Measurements from ENCODE around the gene ARMC9. TPM values are rescaled to one million over a fixed set of nuclear protein-coding genes. Genes with fewer than 3 reads are reported as not detected.

ARMC9 gene
- total and polyA plus RNA-seq, 2 experiments from 2014 or later: 15.1 to 17.3 TPM

DNA sequence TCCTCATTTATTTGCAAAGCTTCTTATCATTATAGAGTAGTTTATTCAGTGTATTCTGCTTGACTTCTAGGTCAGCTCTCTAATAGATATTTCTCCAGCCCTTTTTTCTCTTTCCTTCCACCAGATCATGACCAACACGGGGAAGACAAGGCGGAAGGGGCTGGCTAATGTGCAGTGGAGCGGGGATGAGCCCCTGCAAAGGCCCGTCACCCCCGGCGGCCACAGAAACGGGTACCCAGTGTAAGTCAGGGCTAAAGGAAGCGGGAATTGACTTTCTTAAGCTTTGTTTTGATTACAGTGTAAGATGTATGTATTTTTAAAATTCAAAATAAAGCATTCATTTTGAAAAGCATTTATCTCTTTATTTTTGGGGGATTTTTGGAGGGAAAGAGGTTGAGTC lies 146.4 kb downstream of the ARMC9 start:
- Histone ChIP-seq H3K9me3 (ENCODE audit: low read depth) (no peaks in the 10 kb centered on the region), H3K4me1 (ENCODE audit: insufficient read depth) (no peaks in the 10 kb centered on the region), H3K79me2 (ENCODE audit: insufficient read depth) (no peaks in the 10 kb centered on the region), H3K4me2 (ENCODE audit: unreplicated experiment) (no peak overlapping the region), H3K9me2 (ENCODE audit: insufficient read depth) (no peaks in the 10 kb centered on the region), H3K4me3 (no peak overlapping the region), H4K20me1 (ENCODE audit: insufficient read depth) (no peaks in the 10 kb centered on the region), H2AFZ (no peak overlapping the region), H3K9ac (no peak overlapping the region), H3K27ac (no peak overlapping the region), H3K27me3 (replicated peaks; ENCODE audit: insufficient read depth) (no peaks in the 10 kb centered on the region), H3F3A (ENCODE audit: insufficient read depth) (no peaks in the 10 kb centered on the region), H3K36me3 (ENCODE audit: low read depth) (no peaks in the 10 kb centered on the region; the same call in 1 of the 2 replicates)
- in situ Hi-C loops (cut with MboI): no loop called here
- no peak for DNase-seq
- 89 to 95% methylated on average over 8 of the region's 8 CpGs for WGBS, 2 experiments (ENCODE audit: low coverage in 1 of 2, low lambda C conversion rate in 2 of 2, missing lambda C conversion rate in 2 of 2)
- TF ChIP-seq EZH2phosphoT487 (IDR thresholded peaks at IDR 0.05; ENCODE audit: insufficient read depth, low read depth) (no peak), EZH2 (IDR thresholded peaks at IDR 0.05; ENCODE audit: insufficient read depth, poor library complexity, severe bottlenecking) (no peak)

DNA sequence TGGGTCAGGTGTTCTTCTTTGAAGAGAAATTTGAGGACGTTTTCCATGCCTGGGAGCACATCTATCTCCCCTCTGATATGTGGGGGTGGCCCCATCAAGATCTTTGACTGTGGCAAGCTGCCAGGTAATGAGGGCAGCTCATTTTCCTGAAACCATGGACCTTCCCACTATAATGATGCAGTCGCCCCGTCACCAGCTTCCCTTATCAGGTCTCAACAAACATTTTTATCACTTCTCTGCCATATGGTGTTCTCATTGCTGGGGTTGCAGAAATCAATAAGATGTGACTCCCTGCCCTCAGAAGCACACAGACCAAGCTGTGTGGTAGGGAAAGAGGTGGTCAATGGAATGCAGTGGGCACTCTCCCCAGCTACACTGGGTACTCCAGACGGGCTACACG lies 148.7 kb downstream of the ARMC9 start:
- Histone ChIP-seq H3K36me3 (ENCODE audit: low read depth) (no peaks in the 10 kb centered on the region; the same call in 1 of the 2 replicates), H3K27ac (no peak overlapping the region), H3K4me1 (ENCODE audit: insufficient read depth) (no peaks in the 10 kb centered on the region), H3K27me3 (replicated peaks; ENCODE audit: insufficient read depth) (no peaks in the 10 kb centered on the region), H3K4me2 (ENCODE audit: unreplicated experiment) (no peak overlapping the region), H2AFZ (no peak overlapping the region), H3K9ac (no peak overlapping the region), H3K4me3 (no peak overlapping the region), H3K79me2 (ENCODE audit: insufficient read depth) (no peaks in the 10 kb centered on the region), H4K20me1 (ENCODE audit: insufficient read depth) (no peaks in the 10 kb centered on the region), H3F3A (ENCODE audit: insufficient read depth) (no peaks in the 10 kb centered on the region), H3K9me3 (ENCODE audit: low read depth) (no peaks in the 10 kb centered on the region), H3K9me2 (ENCODE audit: insufficient read depth) (no peaks in the 10 kb centered on the region)
- WGBS, 2 experiments (ENCODE audit: low coverage in 1 of 2, low lambda C conversion rate in 2 of 2, missing lambda C conversion rate in 2 of 2): 90 to 95% methylated on average over 5 of the region's 5 CpGs
- in situ Hi-C loops (cut with MboI): no loop called here
- no peak for DNase-seq
- TF ChIP-seq EZH2phosphoT487 (IDR thresholded peaks at IDR 0.05; ENCODE audit: insufficient read depth, low read depth): no peak

DNA sequence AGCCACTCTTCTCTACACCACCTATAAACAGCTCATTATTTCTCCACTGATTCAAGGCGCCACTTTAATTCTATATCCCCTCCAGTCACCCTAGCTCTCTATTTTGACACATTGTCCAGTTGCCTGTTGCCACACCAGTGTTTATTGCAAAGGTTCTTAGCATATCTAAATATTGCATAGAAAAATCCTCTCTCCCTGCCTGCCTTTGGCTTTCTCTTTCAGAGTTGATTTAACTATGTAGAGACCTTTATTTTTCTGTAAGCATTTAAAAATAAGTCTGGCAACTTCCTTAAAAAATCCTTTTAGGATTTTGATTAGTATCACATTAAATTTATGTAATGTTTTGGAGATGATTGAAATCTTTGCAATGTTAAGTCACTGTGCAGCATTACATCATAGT lies 149.2 kb downstream of the ARMC9 start:
- H2AFZ ChIP-seq: no peak overlapping the region
- H3K4me2 ChIP-seq (ENCODE audit: unreplicated experiment): no peak overlapping the region
- no peak for DNase-seq
- no peaks in the 10 kb centered on the region for H3K4me1 ChIP-seq (ENCODE audit: insufficient read depth)
- no peaks in the 10 kb centered on the region for H4K20me1 ChIP-seq (ENCODE audit: insufficient read depth)
- H3K79me2 ChIP-seq (ENCODE audit: insufficient read depth): no peaks in the 10 kb centered on the region
- no peaks in the 10 kb centered on the region for H3K9me3 ChIP-seq (ENCODE audit: low read depth)
- H3K9me2 ChIP-seq (ENCODE audit: insufficient read depth): no peaks in the 10 kb centered on the region
- 100% methylated on average over 1 of the region's 1 CpG for WGBS, 2 experiments (ENCODE audit: low coverage in 1 of 2, low lambda C conversion rate in 2 of 2, missing lambda C conversion rate in 2 of 2)
- no peak overlapping the region for H3K27ac ChIP-seq
- TF ChIP-seq EZH2 (IDR thresholded peaks at IDR 0.05; ENCODE audit: insufficient read depth, poor library complexity, severe bottlenecking): no peak
- no peak for TF ChIP-seq EZH2phosphoT487 (IDR thresholded peaks at IDR 0.05; ENCODE audit: insufficient read depth, low read depth)
- H3K27me3 ChIP-seq (replicated peaks; ENCODE audit: insufficient read depth): no peaks in the 10 kb centered on the region
- H3F3A ChIP-seq (ENCODE audit: insufficient read depth): no peaks in the 10 kb centered on the region
- no peak overlapping the region for H3K4me3 ChIP-seq
- H3K9ac ChIP-seq: no peak overlapping the region
- in situ Hi-C loops (cut with MboI): no loop called here
- no peaks in the 10 kb centered on the region; the same call in 1 of the 2 replicates for H3K36me3 ChIP-seq (ENCODE audit: low read depth)

DNA sequence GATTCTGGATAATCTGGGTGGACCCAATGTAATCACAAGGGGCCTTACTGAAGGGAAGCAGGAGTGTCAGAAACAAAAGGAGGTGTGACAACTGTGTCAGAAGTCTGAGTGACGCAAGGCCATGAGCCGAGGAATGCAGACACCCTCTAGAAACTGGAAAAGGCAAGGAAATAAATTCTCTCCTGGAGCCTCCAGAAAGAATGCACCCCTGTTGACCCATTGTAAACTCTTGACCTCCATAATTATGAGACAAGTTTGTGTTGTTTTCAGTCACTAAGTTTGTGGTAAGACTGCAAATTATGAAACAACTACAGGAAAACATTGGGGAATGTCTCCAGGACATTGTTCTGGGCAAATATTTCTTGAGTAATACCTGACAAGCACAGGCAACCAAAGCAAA lies 149.7 kb downstream of the ARMC9 start:
- H3K27me3 ChIP-seq (replicated peaks; ENCODE audit: insufficient read depth): no peaks in the 10 kb centered on the region
- H3K4me3 ChIP-seq: no peak overlapping the region
- no peaks in the 10 kb centered on the region for H3K4me1 ChIP-seq (ENCODE audit: insufficient read depth)
- H2AFZ ChIP-seq: no peak overlapping the region
- H3F3A ChIP-seq (ENCODE audit: insufficient read depth): no peaks in the 10 kb centered on the region
- no peaks in the 10 kb centered on the region; the same call in 1 of the 2 replicates for H3K36me3 ChIP-seq (ENCODE audit: low read depth)
- H3K9ac ChIP-seq: no peak overlapping the region
- no peaks in the 10 kb centered on the region for H3K79me2 ChIP-seq (ENCODE audit: insufficient read depth)
- H4K20me1 ChIP-seq (ENCODE audit: insufficient read depth): no peaks in the 10 kb centered on the region
- WGBS, 2 experiments (ENCODE audit: low coverage in 1 of 2, low lambda C conversion rate in 2 of 2, missing lambda C conversion rate in 2 of 2): 90 to 95% methylated on average over 2 of the region's 2 CpGs
- no peak for DNase-seq
- TF ChIP-seq EZH2phosphoT487 (IDR thresholded peaks at IDR 0.05; ENCODE audit: insufficient read depth, low read depth): no peak
- TF ChIP-seq EZH2 (IDR thresholded peaks at IDR 0.05; ENCODE audit: insufficient read depth, poor library complexity, severe bottlenecking): no peak
- no peak overlapping the region for H3K27ac ChIP-seq
- in situ Hi-C loops (cut with MboI): no loop called here
- no peak overlapping the region for H3K4me2 ChIP-seq (ENCODE audit: unreplicated experiment)
- no peaks in the 10 kb centered on the region for H3K9me3 ChIP-seq (ENCODE audit: low read depth)
- no peaks in the 10 kb centered on the region for H3K9me2 ChIP-seq (ENCODE audit: insufficient read depth)
